GM13976 (cell line): ENCODE measurements around the gene SCAPER.

Source experiments
- DNase-seq: peaks from one replicate; pipeline ENCODE4 v3.0.0; 2012; ENCODE audit warnings: low spot score
- CTCF ChIP-seq: IDR thresholded peaks from 2 replicates; pipeline ENCODE4 v1.5.1; 2012; ENCODE audit warnings: borderline replicate concordance, mild to moderate bottlenecking; ENCODE audit not compliant: insufficient read depth; ENCODE audit errors: extremely low read depth, missing control alignments, control extremely low read depth
- in situ Hi-C: fragments of 300-500 bp; cut with MboI; formaldehyde crosslinking; loops from one replicate; pipeline ENCODE4 v1.12.0; 2022; ENCODE audit warnings: low sequenced_read_pairs, mixed read lengths, inconsistent platforms; ENCODE audit not compliant: unreplicated experiment

The SCAPER gene

GRCh38 chr15:76354823-76355440 is 550.2 kb downstream of the SCAPER start:
- TF ChIP-seq CTCF, result no peak
- no peak for DNase-seq
- in situ Hi-C loops, result no loop called here

GRCh38 chr15:76353903-76354302 is 551.2 kb downstream of the SCAPER start:
- no peak for TF ChIP-seq CTCF
- DNase-seq, result no peak
- in situ Hi-C loops, result no loop called here

- no peak for DNase-seq
- no peak for TF ChIP-seq CTCF
- in situ Hi-C loops, result no loop called here
These were observed 552.0 kb downstream of the SCAPER start for GRCh38 chr15:76353023-76353577.

- TF ChIP-seq CTCF, result no peak
- in situ Hi-C loops, result no loop called here
- no peak for DNase-seq
These were observed 555.7 kb downstream of the SCAPER start for GRCh38 chr15:76349301-76350070.

- in situ Hi-C loops, result no loop called here
- DNase-seq, result no peak
- TF ChIP-seq CTCF, result no peak
These were observed 557.6 kb downstream of the SCAPER start for GRCh38 chr15:76347482-76348055.

- no peak for TF ChIP-seq CTCF
- peak; percentile 36 for DNase-seq
These were observed 558.3 kb downstream of the SCAPER start for GRCh38 chr15:76346669-76347481.

More at GRCh38 chr15:76346669-76347481, 558.3 kb downstream of the SCAPER start:
- in situ Hi-C loops, result no loop called here
